SK-N-SH treated with all-trans-retinoic acid at 6 μM for 48 hours (cell line): ENCODE data around the gene FOXS1.

ENCODE experiments used
- ATAC-seq: fragments of 200-7000 bp; cut with Tn5 transposase; 3 replicates; pipeline ENCODE4 v1.9.1; 2020; ENCODE audit warnings: mild to moderate bottlenecking, moderate library complexity
- BACH2 ChIP-seq: fragments of 250-450 bp; sonication (Bioruptor Pico); IDR thresholded peaks from 2 replicates; pipeline ENCODE4 v1.9.0; 2021; ENCODE audit warnings: mild to moderate bottlenecking, borderline replicate concordance
- CSDC2 ChIP-seq: fragments of 250-450 bp; sonication (Bioruptor Pico); IDR thresholded peaks from 2 replicates; pipeline ENCODE4 v1.5.0; 2020; ENCODE audit warnings: mild to moderate bottlenecking, moderate library complexity
- ESRRG ChIP-seq: fragments of 250-450 bp; sonication (Bioruptor Pico); IDR thresholded peaks from 2 replicates; pipeline ENCODE4 v1.6.1; 2021; ENCODE audit warnings: mild to moderate bottlenecking
- GLIS3 ChIP-seq: fragments of 250-450 bp; sonication (Bioruptor Pico); IDR thresholded peaks from 2 replicates; pipeline ENCODE4 v1.5.0; 2020; ENCODE audit warnings: mild to moderate bottlenecking, moderate library complexity
- OSR1 ChIP-seq: fragments of 250-450 bp; sonication (Bioruptor Pico); IDR thresholded peaks from 2 replicates; pipeline ENCODE4 v1.8.0; 2022; ENCODE audit warnings: moderate library complexity, mild to moderate bottlenecking, inconsistent platforms
- PPARA ChIP-seq: fragments of 250-450 bp; sonication (Bioruptor Pico); IDR thresholded peaks from 2 replicates; pipeline ENCODE4 v1.5.0; 2020; ENCODE audit warnings: mild to moderate bottlenecking, borderline replicate concordance
- RARB ChIP-seq: fragments of 250-450 bp; sonication (Bioruptor Pico); IDR thresholded peaks from 2 replicates; pipeline ENCODE4 v1.8.0; 2021; ENCODE audit warnings: mild to moderate bottlenecking, moderate library complexity
- SNAI2 ChIP-seq: fragments of 250-450 bp; sonication (Bioruptor Pico); IDR thresholded peaks from 2 replicates; pipeline ENCODE4 v1.5.0; 2020; ENCODE audit warnings: mild to moderate bottlenecking, moderate library complexity
- TCF4 ChIP-seq: fragments of 250-450 bp; sonication (Bioruptor Pico); IDR thresholded peaks from 2 replicates; pipeline ENCODE4 v1.8.0; 2021; ENCODE audit warnings: mild to moderate bottlenecking, moderate library complexity, borderline replicate concordance
- TOX ChIP-seq: fragments of 250-450 bp; sonication (Bioruptor Pico); IDR thresholded peaks from 2 replicates; pipeline ENCODE4 v1.8.0; 2021; ENCODE audit warnings: mild to moderate bottlenecking, moderate library complexity, borderline replicate concordance
- ZC3H10 ChIP-seq: fragments of 250-450 bp; sonication (Bioruptor Pico); IDR thresholded peaks from 2 replicates; pipeline ENCODE4 v1.5.1; 2021; ENCODE audit warnings: mild to moderate bottlenecking, moderate library complexity
- ZFP3 ChIP-seq: fragments of 250-450 bp; sonication (Bioruptor Pico); IDR thresholded peaks from 2 replicates; pipeline ENCODE4 v1.5.0; 2020; ENCODE audit warnings: mild to moderate bottlenecking, moderate library complexity
- ZNF565 ChIP-seq: fragments of 450-650 bp; formaldehyde crosslinking; conservative IDR thresholded peaks from 2 replicates; pipeline ENCODE4 v1.5.0; 2020; ENCODE audit warnings: low read depth, mild to moderate bottlenecking, moderate library complexity
- ZNF70 ChIP-seq: fragments of 450-650 bp; formaldehyde crosslinking; IDR thresholded peaks from 2 replicates; pipeline ENCODE4 v1.5.0; 2020; ENCODE audit warnings: mild to moderate bottlenecking, moderate library complexity
- ZNF8 ChIP-seq: fragments of 450-650 bp; formaldehyde crosslinking; IDR thresholded peaks from 2 replicates; pipeline ENCODE4 v1.5.0; 2020; ENCODE audit warnings: mild to moderate bottlenecking, moderate library complexity
- TF ChIP-seq, protein P1 (sequence below): fragments of 250-450 bp; sonication (Bioruptor Pico); IDR thresholded peaks from 2 replicates; pipeline ENCODE4 v1.8.0; 2020; ENCODE audit warnings: mild to moderate bottlenecking, moderate library complexity, borderline replicate concordance
- TF ChIP-seq, protein P2 (sequence below): fragments of 250-450 bp; sonication (Bioruptor Pico); IDR thresholded peaks from 2 replicates; pipeline ENCODE4 v1.5.1; 2021; ENCODE audit warnings: mild to moderate bottlenecking, moderate library complexity
- TF ChIP-seq, protein P3 (sequence below): fragments of 250-450 bp; sonication (Bioruptor Pico); IDR thresholded peaks from 2 replicates; pipeline ENCODE4 v1.8.0; 2021; ENCODE audit warnings: low read depth, mild to moderate bottlenecking, moderate library complexity, borderline replicate concordance
- TF ChIP-seq, protein P4 (sequence below): fragments of 250-450 bp; sonication (Bioruptor Pico); IDR thresholded peaks from 2 replicates; pipeline ENCODE4 v1.5.0; 2020; ENCODE audit warnings: mild to moderate bottlenecking, moderate library complexity

The FOXS1 gene

DNA sequence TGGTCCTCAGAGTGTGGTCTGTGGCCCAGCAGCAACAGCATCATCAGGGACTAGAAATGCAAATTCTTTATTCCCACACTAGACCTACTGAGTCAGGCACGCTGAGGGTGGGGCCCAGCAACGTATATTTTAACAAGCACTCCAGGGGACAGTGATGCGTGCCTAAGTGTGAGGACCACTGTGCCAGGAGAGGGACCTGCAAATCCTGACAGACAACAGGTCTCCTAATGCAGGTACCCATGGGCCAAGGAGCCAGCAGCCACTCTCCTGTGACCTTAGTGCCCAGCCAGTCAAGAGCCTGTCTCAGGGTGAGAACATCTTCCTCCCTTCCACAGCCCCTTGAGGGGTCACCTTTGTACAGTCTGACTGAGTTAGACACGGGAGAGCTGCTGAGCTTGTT, 34.2 kb downstream of the FOXS1 start (continued):
- TF ChIP-seq TOX (CRISPR knock-in tag) (no peak), OSR1 (CRISPR knock-in tag) (no peak), CSDC2 (no peak)

DNA sequence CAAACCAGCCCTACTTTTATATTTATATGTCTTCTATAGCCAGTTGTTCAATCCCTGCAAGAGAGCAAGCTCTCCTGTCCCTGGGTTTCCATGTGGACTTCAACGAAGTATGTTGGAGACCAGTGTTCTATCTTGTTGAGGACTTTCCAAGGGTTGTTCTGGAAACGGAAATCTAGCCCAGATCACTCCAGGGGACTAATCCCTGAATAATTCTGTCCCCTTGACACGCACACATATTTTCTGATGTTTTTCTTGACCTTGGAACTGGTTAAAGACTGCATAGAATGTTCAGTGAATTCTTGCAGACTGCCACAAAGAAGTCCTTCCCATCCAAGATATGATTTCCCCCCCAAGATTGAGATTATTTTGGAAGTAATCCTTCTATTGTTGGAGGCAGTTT, 35.7 kb downstream of the FOXS1 start:
- TF ChIP-seq ZFP3 (CRISPR knock-in tag) (no peak), RARB (CRISPR knock-in tag) (no peak), BACH2 (CRISPR knock-in tag) (no peak), GLIS3 (no peak), TCF4 (no peak), ZNF8 (no peak), ZNF70 (CRISPR knock-in tag) (no peak), PPARA (CRISPR knock-in tag) (no peak)
- TF ChIP-seq, protein P1, sequence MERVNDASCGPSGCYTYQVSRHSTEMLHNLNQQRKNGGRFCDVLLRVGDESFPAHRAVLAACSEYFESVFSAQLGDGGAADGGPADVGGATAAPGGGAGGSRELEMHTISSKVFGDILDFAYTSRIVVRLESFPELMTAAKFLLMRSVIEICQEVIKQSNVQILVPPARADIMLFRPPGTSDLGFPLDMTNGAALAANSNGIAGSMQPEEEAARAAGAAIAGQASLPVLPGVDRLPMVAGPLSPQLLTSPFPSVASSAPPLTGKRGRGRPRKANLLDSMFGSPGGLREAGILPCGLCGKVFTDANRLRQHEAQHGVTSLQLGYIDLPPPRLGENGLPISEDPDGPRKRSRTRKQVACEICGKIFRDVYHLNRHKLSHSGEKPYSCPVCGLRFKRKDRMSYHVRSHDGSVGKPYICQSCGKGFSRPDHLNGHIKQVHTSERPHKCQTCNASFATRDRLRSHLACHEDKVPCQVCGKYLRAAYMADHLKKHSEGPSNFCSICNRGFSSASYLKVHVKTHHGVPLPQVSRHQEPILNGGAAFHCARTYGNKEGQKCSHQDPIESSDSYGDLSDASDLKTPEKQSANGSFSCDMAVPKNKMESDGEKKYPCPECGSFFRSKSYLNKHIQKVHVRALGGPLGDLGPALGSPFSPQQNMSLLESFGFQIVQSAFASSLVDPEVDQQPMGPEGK = no peak
- TF ChIP-seq, protein P2, sequence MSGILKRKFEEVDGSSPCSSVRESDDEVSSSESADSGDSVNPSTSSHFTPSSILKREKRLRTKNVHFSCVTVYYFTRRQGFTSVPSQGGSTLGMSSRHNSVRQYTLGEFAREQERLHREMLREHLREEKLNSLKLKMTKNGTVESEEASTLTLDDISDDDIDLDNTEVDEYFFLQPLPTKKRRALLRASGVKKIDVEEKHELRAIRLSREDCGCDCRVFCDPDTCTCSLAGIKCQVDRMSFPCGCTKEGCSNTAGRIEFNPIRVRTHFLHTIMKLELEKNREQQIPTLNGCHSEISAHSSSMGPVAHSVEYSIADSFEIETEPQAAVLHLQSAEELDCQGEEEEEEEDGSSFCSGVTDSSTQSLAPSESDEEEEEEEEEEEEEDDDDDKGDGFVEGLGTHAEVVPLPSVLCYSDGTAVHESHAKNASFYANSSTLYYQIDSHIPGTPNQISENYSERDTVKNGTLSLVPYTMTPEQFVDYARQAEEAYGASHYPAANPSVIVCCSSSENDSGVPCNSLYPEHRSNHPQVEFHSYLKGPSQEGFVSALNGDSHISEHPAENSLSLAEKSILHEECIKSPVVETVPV (CRISPR knock-in tag) = no peak
- TF ChIP-seq, protein P3, sequence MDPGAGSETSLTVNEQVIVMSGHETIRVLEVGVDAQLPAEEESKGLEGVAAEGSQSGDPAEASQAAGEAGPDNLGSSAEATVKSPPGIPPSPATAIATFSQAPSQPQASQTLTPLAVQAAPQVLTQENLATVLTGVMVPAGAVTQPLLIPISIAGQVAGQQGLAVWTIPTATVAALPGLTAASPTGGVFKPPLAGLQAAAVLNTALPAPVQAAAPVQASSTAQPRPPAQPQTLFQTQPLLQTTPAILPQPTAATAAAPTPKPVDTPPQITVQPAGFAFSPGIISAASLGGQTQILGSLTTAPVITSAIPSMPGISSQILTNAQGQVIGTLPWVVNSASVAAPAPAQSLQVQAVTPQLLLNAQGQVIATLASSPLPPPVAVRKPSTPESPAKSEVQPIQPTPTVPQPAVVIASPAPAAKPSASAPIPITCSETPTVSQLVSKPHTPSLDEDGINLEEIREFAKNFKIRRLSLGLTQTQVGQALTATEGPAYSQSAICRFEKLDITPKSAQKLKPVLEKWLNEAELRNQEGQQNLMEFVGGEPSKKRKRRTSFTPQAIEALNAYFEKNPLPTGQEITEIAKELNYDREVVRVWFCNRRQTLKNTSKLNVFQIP (CRISPR knock-in tag) = no peak
- TF ChIP-seq, protein P4, sequence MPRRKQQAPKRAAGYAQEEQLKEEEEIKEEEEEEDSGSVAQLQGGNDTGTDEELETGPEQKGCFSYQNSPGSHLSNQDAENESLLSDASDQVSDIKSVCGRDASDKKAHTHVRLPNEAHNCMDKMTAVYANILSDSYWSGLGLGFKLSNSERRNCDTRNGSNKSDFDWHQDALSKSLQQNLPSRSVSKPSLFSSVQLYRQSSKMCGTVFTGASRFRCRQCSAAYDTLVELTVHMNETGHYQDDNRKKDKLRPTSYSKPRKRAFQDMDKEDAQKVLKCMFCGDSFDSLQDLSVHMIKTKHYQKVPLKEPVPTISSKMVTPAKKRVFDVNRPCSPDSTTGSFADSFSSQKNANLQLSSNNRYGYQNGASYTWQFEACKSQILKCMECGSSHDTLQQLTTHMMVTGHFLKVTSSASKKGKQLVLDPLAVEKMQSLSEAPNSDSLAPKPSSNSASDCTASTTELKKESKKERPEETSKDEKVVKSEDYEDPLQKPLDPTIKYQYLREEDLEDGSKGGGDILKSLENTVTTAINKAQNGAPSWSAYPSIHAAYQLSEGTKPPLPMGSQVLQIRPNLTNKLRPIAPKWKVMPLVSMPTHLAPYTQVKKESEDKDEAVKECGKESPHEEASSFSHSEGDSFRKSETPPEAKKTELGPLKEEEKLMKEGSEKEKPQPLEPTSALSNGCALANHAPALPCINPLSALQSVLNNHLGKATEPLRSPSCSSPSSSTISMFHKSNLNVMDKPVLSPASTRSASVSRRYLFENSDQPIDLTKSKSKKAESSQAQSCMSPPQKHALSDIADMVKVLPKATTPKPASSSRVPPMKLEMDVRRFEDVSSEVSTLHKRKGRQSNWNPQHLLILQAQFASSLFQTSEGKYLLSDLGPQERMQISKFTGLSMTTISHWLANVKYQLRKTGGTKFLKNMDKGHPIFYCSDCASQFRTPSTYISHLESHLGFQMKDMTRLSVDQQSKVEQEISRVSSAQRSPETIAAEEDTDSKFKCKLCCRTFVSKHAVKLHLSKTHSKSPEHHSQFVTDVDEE (CRISPR knock-in tag) = no peak
- ATAC-seq = no peak

DNA sequence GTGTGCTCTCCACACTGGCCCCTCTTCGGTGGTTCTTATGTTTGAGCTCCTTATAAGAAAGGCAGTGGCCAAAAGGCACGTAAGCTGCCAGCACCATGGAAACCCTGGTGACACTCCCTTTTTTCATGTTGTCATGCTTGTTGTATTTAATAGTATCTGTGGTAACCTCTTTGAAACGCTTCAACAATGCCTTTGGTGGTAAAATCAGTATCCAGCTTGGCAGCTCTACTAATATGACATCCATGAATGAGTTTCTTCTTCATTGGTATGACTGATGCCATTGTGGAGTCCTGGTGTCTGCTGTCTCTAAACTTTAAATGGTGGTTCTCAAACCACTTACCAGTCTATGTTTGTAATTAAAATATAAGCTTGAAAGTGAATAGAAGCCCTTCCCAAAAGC, 36.9 kb downstream of the FOXS1 start:
- TF ChIP-seq, protein P2 (CRISPR knock-in tag) = no peak
- TF ChIP-seq RARB (CRISPR knock-in tag) (no peak), ESRRG (CRISPR knock-in tag) (no peak)
- ATAC-seq = no peak

DNA sequence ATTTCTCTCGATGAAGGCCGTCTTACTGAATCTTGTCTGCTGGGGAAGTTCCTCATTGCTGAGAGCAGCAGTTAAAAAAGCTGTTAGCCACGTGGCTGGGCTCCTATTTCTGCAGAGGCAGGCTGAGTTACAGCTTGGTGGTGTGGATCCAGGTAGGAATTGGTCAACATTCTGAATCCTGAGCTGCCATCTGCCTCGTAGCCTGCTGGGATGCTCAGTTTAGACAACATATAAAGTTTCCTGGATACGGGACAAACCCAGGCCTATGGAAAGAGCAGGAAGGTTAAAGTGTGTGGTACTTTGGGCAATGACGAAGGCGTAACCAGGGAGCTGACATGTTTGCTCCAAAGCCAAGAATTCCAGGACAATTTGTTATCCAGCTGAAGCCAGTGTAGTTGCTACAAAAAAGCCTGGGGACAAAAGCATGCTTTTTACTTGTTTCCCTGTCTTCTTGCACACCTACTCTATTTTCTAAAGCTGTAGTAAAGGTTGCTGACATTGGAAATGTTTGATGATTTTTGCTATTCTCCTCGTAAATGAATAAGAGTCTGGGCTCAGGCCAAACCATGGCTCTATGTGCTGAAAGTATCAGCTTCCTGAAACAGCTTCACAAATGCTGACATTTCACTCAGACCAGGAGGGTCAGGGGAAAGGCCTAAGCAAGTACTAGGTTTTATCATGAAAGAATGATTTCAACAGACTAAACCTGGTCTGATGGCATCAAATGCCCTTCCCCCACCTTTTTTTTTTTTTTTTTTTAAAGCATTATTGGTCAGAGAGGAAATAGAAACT, 38.6 kb downstream of the FOXS1 start:
- no peak for ATAC-seq
- TF ChIP-seq SNAI2 (CRISPR knock-in tag) (no peak), TOX (CRISPR knock-in tag) (no peak), ZC3H10 (CRISPR knock-in tag) (no peak), GLIS3 (no peak), ZNF565 (no peak), BACH2 (CRISPR knock-in tag) (no peak), OSR1 (CRISPR knock-in tag) (no peak)
- TF ChIP-seq, protein P1 = no peak
- TF ChIP-seq, protein P4 (CRISPR knock-in tag) = no peak
- TF ChIP-seq, protein P3 (CRISPR knock-in tag) = no peak
